HG02885 (cell line): ENCODE data around the gene PRRX2.

Experiments
- ATAC-seq: cut with Tn5 transposase; IDR thresholded peaks from one replicate; pipeline ENCODE4 v1.9.1; 2021; ENCODE audit warnings: mild to moderate bottlenecking; ENCODE audit not compliant: unreplicated experiment, poor library complexity

PRRX2 gene

DNA sequence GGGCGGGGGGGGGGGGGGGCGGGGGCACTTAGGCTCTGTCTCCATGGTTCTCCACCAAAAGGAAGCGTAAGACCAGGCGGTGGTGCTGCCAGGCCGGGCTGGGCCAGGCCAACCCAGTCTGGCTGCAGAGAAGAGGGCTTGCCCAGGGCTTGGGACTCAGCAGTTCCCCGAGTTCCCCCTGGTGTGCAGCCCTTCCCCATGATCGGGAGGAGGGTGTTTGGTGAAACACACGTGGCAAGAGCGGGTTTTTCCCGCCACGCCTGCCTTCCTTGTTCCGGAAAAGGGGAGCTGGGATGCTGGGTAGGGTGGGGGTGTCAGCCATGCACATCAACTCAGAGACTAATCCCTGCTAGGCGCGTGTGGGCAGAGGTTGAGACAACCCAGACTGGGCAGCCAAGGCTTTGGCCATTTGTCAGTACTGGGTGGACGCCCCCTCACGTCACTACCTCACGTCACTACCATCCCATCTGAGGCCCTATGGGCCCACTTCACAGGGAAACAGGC is 32.9 kb downstream of the PRRX2 start:
- ATAC-seq: no peak

DNA sequence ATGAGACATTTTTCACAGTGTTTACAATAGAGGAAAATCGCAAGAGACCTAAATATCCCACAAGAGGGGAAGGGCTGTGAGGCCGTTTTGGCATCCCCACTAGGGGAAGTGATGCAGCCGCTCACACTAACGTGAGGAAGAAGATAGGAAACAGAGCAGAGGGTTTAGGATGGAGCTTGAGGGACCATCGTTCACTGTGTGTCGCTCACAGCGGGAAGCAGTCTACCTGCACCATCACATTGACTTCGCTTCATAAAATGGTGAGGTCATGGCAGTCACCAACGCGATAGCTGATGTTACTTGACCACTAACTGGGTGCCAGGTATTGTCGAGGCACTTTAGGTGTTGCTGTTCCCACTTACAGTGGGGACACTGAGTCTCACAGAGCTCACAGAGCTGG is 35.6 kb downstream of the PRRX2 start:
- ATAC-seq: no peak

DNA sequence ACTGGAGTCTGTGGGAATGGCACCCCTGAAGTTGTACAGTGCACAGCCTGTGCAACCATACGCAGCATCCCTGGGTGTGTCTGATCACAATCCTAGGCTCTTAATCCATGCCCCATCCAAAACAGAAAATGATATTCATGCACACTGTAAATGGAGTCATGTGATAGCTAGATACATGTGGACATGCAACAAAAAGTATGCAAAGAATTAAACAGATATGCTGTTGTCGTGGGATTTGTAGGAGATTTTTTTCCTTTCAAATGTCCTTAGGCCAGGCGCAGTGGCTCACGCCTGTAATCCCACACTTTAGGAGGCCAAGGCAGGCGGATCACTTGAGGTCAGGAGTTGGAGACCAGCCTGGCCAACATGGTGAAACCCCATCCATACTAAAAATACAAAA is 36.1 kb downstream of the PRRX2 start:
- ATAC-seq: no peak

DNA sequence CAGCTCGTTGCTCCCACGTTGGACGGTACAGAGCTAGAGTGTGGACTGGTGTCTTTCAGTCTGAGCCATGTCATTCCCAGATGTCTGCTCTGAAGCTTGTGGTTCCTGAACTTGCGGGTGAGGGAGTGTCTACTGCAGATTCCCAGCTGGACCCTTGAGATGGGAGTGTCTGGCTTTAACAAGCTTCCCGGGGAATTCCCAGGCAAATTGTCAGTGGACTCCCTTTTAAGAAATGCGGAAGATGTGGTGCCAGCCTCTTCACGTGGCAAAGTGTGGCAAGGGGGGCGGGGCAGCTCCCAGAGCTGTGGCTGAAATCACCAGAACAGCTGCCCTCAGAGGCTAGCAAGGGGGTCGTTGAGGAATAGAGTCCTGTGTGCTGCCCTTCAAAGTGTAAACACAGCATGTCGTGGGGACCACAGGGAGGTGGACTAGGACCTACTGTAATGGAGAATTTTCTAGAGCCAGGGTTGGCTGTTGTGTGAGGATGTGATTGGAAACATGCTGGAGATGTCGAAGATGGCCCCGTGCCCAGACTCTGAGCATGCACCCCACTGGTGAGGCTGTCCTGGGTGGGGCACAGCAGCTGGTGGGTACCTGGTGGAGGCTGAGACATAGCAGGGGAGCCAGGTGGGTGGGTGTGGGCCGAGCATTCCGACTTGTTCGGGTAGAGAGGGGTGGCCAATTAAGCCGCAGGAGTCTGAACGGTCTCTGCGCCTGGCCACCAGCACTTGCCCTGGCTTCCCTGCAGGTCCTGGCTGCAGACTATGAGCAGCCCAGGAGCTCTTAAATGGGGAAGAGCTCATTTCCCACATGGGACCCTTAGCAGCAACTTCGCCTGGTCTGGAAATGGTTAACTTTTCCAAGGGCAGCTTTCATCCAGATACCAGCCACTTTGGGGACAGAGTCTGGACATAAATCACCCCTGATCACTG is 37.4 kb downstream of the PRRX2 start:
- ATAC-seq: no peak

DNA sequence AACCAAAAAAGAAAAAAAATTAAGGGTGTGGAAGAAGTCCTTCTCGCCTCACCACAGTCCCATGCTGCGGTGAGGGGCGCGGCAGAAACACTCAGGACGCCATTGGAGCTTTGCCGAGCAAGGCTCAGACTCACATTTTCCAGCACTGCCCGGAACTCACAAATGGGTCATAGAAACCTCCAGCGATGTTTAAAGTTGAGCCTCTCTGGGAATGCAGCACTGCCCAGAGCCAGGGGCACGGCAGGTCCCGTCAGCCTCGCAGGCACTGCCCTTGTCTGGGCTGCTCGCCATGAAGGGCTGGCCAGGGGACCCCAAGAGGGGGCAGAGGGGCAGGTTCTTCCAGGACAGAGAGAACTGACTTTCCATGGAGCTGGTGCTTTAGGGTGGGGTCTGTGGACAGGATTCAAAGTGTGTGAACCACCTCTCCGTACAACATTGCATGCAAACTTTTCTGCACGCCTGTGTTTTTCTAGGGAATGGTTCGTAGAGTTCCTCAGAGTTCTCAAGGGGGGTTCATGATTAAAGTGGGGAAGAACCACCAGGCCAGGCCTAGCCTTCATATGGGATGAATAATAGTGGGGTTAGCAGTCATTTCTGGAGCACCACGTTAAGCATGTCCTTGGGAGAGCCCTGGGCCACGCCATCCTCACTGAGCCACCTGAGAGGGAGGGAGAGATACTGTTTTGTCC is 38.4 kb downstream of the PRRX2 start:
- no peak for ATAC-seq

DNA sequence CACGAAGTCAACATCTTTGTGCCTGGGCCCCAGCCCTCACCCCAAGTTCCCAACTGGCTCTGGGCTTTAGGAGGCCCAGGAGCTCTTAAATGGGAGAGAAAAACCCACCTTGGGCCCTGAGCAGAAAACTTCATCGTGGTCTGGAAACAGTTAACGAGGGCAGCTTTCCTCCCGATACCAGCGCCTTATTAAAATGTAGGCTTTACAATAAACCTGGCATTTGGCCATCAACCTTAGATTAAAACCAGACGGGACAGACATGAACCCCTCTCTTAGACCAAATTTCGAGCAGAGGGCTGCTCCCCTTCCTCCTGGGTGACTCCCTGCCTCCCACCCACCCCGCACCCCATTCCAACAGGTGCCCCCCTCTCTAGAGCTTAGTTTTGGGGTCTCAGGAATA is 39.4 kb downstream of the PRRX2 start:
- ATAC-seq: no peak

DNA sequence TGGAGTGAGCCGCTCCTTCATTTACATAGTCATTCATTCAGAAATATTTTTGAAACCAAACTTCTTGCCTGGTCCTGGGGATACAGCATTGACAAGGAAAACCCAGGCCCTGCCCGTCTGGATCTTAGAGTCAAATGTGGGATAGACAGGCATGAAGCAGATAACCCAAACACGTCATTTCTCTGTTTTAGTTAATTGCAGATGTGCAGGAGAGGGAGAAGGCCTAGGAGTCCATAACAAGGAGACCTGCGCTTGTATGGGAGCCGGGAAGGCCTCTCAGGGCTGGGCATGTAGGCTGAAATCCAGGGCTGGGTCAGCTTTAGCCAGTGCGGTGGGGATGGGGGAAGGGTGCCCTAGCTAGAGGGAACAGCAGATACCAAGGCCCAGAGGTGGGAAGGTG is 43.3 kb downstream of the PRRX2 start:
- ATAC-seq: no peak

DNA sequence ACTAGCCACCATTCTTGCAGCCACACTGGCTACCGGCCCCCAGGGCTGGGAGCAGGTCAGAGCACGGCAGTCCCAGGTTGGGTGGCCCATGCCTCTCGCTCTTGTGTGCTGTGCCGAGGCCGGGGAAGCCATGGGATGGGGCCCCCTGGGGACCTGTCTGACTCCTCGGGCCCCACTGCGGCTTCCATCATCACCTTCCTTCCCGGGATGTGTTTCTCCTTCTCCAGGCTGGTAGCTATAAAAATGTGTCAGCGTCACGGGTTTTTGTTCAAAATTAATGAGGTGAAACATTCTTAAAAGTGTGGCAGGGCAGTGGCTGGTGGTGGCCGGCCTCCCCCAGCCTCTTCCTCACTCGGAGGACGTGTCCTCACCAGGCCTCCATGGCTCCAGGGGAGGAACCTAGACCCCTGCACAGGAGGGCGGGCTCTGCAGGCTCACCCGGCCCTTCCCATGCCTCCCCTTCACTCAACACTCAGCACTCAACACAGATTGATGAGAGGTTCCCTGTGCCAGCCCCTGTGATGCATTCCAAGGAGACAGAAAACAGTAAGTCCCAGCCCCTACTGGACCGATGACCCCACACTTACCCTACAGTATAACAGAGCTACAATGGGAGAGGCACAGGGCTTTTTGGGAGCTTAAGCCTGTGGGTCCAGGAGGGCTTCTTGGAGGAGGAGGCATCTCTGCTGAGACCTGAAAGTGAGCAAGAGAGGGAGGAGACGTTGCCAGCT is 44.2 kb downstream of the PRRX2 start:
- no peak for ATAC-seq

DNA sequence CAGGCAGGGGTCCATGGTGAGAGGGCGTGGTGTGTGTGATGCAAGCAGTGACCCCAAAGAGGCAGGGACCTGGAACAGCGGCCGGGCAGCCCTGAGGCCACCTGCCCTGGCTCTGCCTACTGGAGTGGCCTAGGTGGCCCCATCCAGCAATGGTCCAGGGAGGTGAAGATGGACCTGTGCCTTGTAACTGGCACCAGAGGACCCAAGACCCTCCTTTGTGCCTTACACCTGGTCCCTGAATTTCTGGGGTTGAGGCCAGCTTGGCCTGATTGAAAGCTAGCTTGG is 44.7 kb downstream of the PRRX2 start:
- ATAC-seq: no peak

DNA sequence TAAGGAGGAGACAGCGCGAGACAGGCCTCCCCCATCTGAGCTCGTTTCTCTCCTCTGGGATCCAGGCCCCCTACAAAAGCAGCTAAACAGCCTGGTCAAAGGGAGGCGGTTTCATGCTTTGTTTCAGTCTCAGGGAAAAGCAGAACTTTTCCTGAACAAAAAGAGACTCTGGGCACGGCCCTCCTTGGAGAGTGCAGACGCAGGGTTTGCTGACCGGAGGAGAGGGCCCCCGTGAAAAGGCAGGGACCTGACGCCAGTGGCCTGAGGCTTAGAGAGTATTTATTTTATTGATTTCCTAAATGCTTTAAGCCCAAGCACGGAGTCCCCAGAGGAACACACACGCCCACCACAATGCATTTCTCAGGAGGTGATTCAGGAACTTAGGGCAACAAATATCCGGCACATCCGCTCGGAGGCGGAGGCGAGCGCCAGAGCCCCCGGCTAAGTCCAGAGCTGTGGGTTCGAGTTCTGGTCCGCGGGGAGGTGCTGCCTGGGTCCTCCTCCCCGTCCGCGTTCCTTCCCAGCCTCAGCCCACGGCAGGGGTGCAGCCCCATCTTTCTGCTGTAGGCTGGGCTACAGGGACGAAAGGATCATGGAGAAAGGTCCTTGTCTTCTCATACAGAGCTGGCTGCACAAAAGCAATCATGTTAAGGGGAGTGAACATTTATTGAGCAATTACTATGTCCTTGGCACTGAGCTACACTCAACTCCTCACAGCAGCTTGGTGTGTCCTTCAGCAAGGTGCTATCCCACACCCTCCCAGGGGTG is 47.4 kb downstream of the PRRX2 start:
- ATAC-seq: no peak

DNA sequence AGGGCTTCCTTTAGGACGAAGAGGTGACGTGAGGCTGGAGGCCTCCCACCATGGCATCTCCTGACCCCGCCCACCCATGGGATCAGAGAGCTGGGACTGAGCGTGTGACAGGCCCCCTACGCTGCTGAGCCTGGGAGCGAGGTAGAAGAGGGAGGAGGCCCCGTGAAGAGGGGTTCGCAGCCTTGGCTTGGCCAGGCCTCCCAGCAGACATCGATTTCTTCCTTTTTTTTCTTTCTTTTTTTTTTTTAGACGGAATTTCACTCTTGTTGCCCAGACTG is 47.9 kb downstream of the PRRX2 start:
- no peak for ATAC-seq

DNA sequence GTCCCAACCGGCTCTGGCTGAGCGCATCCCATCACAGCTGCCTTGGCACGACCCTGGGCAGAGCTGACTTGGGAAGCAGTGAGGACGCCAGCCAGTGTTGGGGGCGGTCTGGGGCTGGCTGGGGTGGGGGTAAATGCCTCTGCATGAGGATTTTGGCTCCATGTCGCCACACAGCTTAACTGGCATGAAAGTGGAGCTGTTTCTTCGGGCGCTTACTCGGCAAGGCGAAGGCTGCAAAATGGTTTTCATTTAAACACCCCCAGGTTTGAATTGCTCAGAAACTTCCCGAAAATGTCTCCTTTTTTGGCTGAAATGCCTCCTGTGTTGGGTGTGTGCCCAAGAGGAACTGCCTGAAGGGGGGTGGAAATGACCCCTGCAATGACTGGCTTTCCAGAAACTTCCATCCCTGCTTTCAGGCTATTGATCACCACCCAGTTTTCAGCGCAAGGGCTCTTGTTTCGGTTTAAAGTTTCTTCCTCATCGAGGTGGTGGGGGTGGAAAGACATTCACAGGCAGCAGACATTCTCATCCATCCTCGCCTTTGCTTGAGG is 49.1 kb downstream of the PRRX2 start:
- ATAC-seq: no peak

DNA sequence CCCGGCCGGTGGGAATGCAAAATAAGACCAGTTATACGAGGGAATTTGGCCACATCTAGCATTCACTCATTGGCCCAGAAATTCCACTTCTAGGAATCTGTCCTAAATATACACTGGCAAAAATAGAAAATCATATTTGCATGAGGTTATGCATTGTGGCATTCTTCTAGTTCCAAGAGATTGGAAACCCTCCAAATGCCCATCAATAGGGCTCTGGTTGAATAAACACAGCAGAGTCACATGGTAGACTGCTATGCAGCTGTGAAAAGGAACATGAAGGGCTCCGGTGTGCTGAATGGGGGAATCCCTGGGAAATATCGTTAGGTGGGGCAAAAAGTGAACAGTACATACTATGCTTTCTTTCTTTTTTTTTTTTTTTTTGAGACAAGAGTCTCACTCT is 50.6 kb downstream of the PRRX2 start:
- ATAC-seq: no peak

DNA sequence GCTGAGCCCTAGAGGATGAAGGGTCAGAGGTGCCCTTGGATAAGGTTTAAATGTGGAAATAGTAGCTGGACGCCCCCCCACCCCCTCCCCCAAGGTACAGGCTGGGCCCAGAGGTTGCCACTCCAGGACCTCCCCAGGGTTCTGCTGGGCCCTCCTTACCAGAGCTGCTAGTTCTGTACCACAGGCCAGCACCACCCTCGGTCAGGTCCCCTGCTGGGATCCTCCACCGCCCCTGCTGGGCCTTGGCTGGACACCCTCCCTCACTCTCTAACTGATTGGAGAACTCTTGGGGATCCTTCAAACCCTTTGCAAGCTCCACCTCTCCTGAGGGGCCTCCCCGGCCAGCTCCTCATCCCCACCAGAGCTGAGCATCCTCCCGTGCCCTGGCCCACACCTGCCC is 52.5 kb downstream of the PRRX2 start:
- ATAC-seq: no peak

DNA sequence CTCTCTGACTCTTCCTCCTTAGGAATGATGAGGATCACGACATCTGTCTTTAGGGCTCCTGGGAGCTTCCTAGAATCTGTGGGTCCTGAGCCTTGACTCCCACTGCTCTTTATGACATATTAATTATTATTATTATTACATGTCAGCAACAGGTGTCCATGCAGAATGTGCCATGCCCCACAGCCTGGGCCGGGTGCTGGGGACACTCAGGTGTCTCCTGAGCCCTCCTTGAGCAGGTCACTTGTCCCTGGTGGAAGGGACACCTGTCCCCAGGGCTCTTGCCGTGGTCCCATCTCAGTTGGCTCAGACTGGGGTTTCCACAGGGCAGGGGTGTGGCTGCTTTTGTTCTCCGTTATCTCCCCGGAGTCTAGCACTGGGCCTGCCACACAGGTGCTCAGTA is 53.2 kb downstream of the PRRX2 start:
- no peak for ATAC-seq

DNA sequence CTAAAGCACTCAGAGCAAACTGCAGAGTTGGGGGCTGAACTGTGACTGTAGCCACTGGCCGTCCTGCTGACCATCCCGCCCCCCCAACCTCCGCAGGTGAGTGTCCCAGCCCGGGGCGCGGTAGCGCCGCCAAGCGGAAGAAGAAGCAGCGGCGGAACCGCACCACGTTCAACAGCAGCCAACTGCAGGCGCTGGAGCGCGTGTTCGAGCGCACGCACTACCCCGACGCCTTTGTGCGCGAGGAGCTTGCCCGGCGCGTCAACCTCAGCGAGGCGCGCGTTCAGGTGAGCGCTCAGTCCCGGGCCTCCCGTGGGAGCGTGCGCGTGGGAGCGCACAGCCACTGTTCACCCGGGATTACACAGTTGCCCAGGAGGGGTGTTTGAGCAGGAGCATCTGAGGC is 53.7 kb downstream of the PRRX2 start:
- ATAC-seq: no peak

DNA sequence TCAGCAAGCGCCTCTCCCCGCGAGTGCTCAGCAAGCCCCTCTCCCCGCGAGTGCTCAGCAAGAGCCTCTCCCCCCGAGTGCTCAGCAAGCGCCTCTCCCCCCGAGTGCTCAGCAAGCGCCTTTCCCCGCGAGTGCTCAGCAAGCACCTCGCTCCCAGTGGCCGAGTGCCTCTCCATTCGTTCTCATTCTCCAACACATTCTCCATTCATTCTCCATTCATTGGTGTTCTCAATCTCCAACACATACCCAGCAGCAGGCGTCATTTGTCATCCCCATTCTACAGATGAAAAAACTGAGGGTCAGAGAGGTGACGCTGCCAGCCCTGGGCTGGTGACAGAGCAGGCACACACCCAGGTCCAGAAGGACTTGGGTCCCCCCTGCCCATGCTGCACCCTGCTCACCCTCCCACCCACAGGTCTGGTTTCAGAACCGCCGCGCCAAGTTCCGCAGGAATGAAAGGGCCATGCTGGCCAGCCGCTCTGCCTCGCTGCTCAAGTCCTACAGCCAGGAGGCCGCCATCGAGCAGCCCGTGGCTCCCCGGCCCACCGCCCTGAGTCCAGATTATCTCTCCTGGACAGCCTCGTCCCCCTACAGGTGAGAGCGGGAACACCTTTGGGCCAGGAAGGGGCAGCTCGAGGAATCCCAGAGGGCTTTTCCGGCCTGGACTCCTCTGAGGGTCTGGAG is 54.9 kb downstream of the PRRX2 start:
- ATAC-seq: no peak

DNA sequence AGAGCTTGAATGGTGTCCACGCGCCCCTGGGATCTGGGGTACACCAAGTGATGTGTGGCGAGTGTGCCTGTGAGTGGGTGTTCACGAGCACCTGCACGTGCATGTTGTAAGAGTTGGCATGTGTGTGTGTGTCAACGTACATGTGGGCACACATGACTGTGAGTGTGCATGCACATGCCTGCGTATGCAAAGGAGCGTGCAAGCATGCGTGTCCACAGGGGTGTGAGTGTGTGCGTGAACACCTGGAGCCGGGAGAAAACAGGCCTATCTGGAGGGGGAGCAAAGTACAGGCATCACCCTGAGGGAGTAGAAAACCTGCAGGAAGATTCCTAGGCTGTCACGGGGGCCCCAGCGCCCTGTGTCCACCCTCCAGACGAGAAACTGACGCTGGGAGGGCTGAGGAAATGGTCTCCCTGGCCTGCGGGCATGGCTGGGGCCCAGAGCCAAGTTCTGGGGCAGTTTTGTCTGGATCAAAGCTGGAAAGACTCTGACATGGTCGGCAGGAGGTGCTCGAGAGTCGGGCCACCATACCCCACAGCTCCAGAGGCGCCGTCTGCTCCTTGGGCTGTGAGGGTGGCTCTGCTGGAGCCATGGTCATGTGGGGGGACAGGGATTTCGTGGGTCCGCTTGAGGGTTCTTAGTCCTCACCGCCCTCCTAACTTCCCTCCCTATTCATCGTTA is 55.6 kb downstream of the PRRX2 start:
- no peak for ATAC-seq

DNA sequence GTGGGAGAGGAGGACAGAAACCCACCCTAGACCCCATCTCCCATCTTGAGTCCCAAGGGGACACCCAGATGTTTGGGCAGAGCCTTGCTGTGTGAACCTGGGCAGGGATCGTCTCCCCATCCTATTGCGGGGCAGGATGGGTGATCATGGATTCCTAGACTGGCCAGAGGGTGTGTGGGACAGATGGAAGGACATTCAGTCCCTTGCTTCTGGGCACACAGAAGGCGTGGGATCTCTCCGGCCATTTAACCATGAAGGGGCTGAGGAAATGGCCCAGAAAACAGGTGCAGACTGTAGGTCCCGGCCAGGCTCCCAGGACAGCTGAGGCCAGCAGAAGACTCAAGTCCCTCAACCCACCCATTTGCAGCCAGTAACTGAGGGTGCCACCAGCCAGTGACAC is 57.5 kb downstream of the PRRX2 start:
- no peak for ATAC-seq
